ENCODE measurements around the gene MBD3L5. TPM values are rescaled to one million over a fixed set of nuclear protein-coding genes. Genes with fewer than 3 reads are reported as not detected.
"Not testable (repeated sequence)": the region's sequence is repeated elsewhere in the genome, so short reads cannot be mapped to it uniquely, and the experiment has no call there.

Gene MBD3L5
- total RNA-seq, 1 experiment from 2014 or later, result not detected

DNA sequence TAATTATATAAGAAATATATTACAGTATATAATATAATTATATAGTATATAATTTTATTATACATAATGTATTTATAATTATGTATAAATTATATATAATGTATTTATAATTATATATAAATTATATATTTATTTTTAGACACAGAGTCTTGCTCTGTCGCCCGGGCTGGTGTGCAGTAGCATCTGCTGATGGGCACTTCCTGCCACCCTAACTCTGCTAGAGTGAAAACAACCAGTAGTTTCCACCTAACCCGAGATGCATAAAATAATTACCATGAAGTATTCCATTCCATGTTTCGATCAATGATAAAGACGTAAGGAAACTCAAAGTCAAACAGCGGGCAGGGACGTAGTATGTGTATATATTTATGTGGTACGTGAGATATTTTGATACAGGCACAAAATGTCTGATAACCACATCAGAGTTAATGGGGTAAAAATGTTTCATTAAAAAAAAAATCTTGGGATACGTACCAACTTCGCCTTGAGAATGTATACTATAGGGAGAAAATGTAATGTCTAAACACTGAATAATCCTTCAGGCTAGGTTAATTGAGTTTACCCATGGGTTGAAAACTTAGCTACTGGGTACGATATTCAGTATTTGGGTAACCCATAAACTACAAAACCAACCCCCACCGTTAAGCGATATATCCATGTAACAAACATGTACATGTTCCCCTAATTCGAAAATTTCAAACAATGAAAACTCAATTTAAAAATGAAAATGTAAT lies 24.4 kb downstream of the MBD3L5 start:
- not testable (repeated sequence) for H3K9ac ChIP-seq (ENCODE audit: extremely low read depth, insufficient read length, low read length); H2BK120ac ChIP-seq (ENCODE audit: low read depth, low read length, poor library complexity, severe bottlenecking); H2BK5ac ChIP-seq (ENCODE audit: insufficient read length, low read length); H3K9me3 Mint-ChIP-seq; H2AFZ ChIP-seq (ENCODE audit: low read length); H3K36me3 Mint-ChIP-seq (ENCODE audit: insufficient read depth in 1 of 3, low read depth in 3 of 3); H3T11ph ChIP-seq (ENCODE audit: low read length); H3K4ac ChIP-seq (ENCODE audit: low read depth, low read length); H3K14ac ChIP-seq (ENCODE audit: insufficient read depth, low read length); H4K5ac ChIP-seq (ENCODE audit: insufficient read length, low read depth, low read length); H3K56ac ChIP-seq (ENCODE audit: insufficient read length, low read depth, low read length); H2BK12ac ChIP-seq (ENCODE audit: insufficient read length, low read depth, low read length); H4K91ac ChIP-seq (ENCODE audit: insufficient read length, low read depth, low read length); H2AK5ac ChIP-seq (ENCODE audit: insufficient read length, low read length); H3K27ac Mint-ChIP-seq; H3K4me2 ChIP-seq (ENCODE audit: insufficient read depth, insufficient read length, low read length); H3K4me3 Mint-ChIP-seq; H4K8ac ChIP-seq (replicated peaks; ENCODE audit: insufficient read length, low read depth, low read length); H3K23me2 ChIP-seq (ENCODE audit: insufficient read length, low read depth, low read length, poor library complexity, severe bottlenecking); H3K9me3 ChIP-seq (ENCODE audit: control insufficient read depth, low read depth, low read length); H2BK20ac ChIP-seq (ENCODE audit: low read depth, low read length, poor library complexity, severe bottlenecking); H3K4me1 Mint-ChIP-seq; H3K4me1 ChIP-seq (ENCODE audit: insufficient read depth, low read length); H3K27ac ChIP-seq (ENCODE audit: insufficient read length, low read depth, low read length); H3K79me2 ChIP-seq (ENCODE audit: insufficient read depth, low read length); H3K27me3 Mint-ChIP-seq (ENCODE audit: low read depth); H3K23ac ChIP-seq (ENCODE audit: insufficient read length, low read depth, low read length); H3K18ac ChIP-seq (ENCODE audit: insufficient read length, low read depth, low read length); H3K79me1 ChIP-seq (ENCODE audit: insufficient read depth, low read depth, low read length, poor library complexity, severe bottlenecking); H2BK15ac ChIP-seq (ENCODE audit: low read depth, low read length); H3K27me3 ChIP-seq (ENCODE audit: insufficient read depth, low read length); H4K20me1 ChIP-seq (ENCODE audit: control insufficient read depth, insufficient read depth, insufficient read length); DNase-seq
- WGBS (ENCODE audit: extremely low coverage, insufficient read length, low lambda C conversion rate), result no CpG with 5 or more reads among the region's 14 CpGs

DNA sequence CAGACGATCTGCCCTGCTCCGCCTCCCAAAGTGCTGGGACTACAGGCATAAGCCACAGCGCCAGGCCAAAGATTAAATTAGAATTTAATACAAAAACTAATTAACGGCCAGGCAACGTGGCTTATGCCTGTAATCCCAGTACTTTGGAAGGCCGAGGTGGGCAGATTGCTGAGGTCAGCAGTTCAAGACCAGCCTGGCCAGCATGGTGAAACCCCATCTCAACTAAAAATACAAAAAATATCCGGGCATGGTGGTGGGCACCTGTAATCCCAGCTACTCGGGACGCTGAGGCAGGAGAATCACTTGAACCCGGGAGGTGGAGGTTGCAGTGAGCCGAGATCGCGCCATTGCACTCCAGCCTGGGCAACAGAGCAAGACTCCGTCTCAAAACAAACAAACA lies 25.3 kb downstream of the MBD3L5 start:
- not testable (repeated sequence) for H3K23ac ChIP-seq (ENCODE audit: insufficient read length, low read depth, low read length); H3K4me2 ChIP-seq (ENCODE audit: insufficient read depth, insufficient read length, low read length); H2BK120ac ChIP-seq (ENCODE audit: low read depth, low read length, poor library complexity, severe bottlenecking); H3K23me2 ChIP-seq (ENCODE audit: insufficient read length, low read depth, low read length, poor library complexity, severe bottlenecking); H3K4me1 Mint-ChIP-seq; H3K9me3 ChIP-seq (ENCODE audit: control insufficient read depth, low read depth, low read length); H3K4me3 Mint-ChIP-seq; H3T11ph ChIP-seq (ENCODE audit: low read length); H4K8ac ChIP-seq (replicated peaks; ENCODE audit: insufficient read length, low read depth, low read length); H4K5ac ChIP-seq (ENCODE audit: insufficient read length, low read depth, low read length); H3K9ac ChIP-seq (ENCODE audit: extremely low read depth, insufficient read length, low read length); H2BK20ac ChIP-seq (ENCODE audit: low read depth, low read length, poor library complexity, severe bottlenecking); H3K9me3 Mint-ChIP-seq; H3K14ac ChIP-seq (ENCODE audit: insufficient read depth, low read length); H3K56ac ChIP-seq (ENCODE audit: insufficient read length, low read depth, low read length); H3K27me3 Mint-ChIP-seq (ENCODE audit: low read depth); H2BK15ac ChIP-seq (ENCODE audit: low read depth, low read length); H3K27me3 ChIP-seq (ENCODE audit: insufficient read depth, low read length); H2BK5ac ChIP-seq (ENCODE audit: insufficient read length, low read length); H4K91ac ChIP-seq (ENCODE audit: insufficient read length, low read depth, low read length); H3K79me2 ChIP-seq (ENCODE audit: insufficient read depth, low read length); H3K4ac ChIP-seq (ENCODE audit: low read depth, low read length); H3K36me3 Mint-ChIP-seq (ENCODE audit: insufficient read depth in 1 of 3, low read depth in 3 of 3); H3K27ac ChIP-seq (ENCODE audit: insufficient read length, low read depth, low read length); H3K18ac ChIP-seq (ENCODE audit: insufficient read length, low read depth, low read length); DNase-seq; H3K4me1 ChIP-seq (ENCODE audit: insufficient read depth, low read length); H3K79me1 ChIP-seq (ENCODE audit: insufficient read depth, low read depth, low read length, poor library complexity, severe bottlenecking); H2BK12ac ChIP-seq (ENCODE audit: insufficient read length, low read depth, low read length); H2AK5ac ChIP-seq (ENCODE audit: insufficient read length, low read length); H3K27ac Mint-ChIP-seq; H2AFZ ChIP-seq (ENCODE audit: low read length); H4K20me1 ChIP-seq (ENCODE audit: control insufficient read depth, insufficient read depth, insufficient read length)
- no CpG with 5 or more reads among the region's 14 CpGs for WGBS (ENCODE audit: extremely low coverage, insufficient read length, low lambda C conversion rate)

Measured in H9 (cell line).